HEK293T (cell line): ENCODE measurements around the gene SELENOS.

Source experiments
- ARNT ChIP-seq: fragments of 450-650 bp; IDR thresholded peaks from 2 replicates; pipeline ENCODE4 v1.6.1; 2017; ENCODE audit warnings: mild to moderate bottlenecking
- CTBP1 ChIP-seq: fragments of 450-650 bp; IDR thresholded peaks from 2 replicates; pipeline ENCODE4 v1.6.1; 2016; ENCODE audit warnings: borderline replicate concordance
- L3MBTL2 ChIP-seq: fragments of 450-650 bp; conservative IDR thresholded peaks from 2 replicates; pipeline ENCODE4 v1.6.1; 2016; ENCODE audit warnings: mild to moderate bottlenecking
- SP1 ChIP-seq: fragments of 450-650 bp; IDR thresholded peaks from 2 replicates; pipeline ENCODE4 v1.6.1; 2017
- SUZ12 ChIP-seq: fragments of 450-650 bp; IDR thresholded peaks from 2 replicates; pipeline ENCODE4 v1.6.1; 2016; ENCODE audit warnings: mild to moderate bottlenecking
- ZNF384 ChIP-seq: fragments of 450-650 bp; IDR thresholded peaks from 2 replicates; pipeline ENCODE4 v1.6.1; 2016
- TF ChIP-seq, protein P1 (sequence below): fragments of 450-650 bp; IDR thresholded peaks from 2 replicates; pipeline ENCODE4 v1.6.1; 2016

GRCh38 chr15:101307048-101307896 lies 30.0 kb upstream of the SELENOS start:
- TF ChIP-seq SUZ12: no peak
- TF ChIP-seq, protein P1, sequence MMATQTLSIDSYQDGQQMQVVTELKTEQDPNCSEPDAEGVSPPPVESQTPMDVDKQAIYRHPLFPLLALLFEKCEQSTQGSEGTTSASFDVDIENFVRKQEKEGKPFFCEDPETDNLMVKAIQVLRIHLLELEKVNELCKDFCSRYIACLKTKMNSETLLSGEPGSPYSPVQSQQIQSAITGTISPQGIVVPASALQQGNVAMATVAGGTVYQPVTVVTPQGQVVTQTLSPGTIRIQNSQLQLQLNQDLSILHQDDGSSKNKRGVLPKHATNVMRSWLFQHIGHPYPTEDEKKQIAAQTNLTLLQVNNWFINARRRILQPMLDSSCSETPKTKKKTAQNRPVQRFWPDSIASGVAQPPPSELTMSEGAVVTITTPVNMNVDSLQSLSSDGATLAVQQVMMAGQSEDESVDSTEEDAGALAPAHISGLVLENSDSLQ: no peak
- no peak for TF ChIP-seq L3MBTL2
- TF ChIP-seq ZNF384: no peak
- no peak for TF ChIP-seq ARNT
- TF ChIP-seq SP1: no peak
- TF ChIP-seq CTBP1: no peak
